HG03060 (cell line): ENCODE data around the gene GMDS.

Experiments
- ATAC-seq: cut with Tn5 transposase; IDR thresholded peaks from one replicate; pipeline ENCODE4 v1.9.1; 2021; ENCODE audit warnings: low read depth, moderate number of reproducible peaks; ENCODE audit not compliant: unreplicated experiment

The GMDS gene

GRCh38 chr6:1821513-1822183 is 423.8 kb downstream of the GMDS start:
- ATAC-seq = no peak

GRCh38 chr6:1821164-1821512 is 424.3 kb downstream of the GMDS start:
- ATAC-seq = no peak

GRCh38 chr6:1820714-1821113 is 424.7 kb downstream of the GMDS start:
- ATAC-seq = no peak

- no peak for ATAC-seq
These were observed 425.2 kb downstream of the GMDS start for GRCh38 chr6:1820165-1820564.

GRCh38 chr6:1819007-1819406 is 426.4 kb downstream of the GMDS start:
- ATAC-seq = no peak

- ATAC-seq = no peak
These were observed 428.2 kb downstream of the GMDS start for GRCh38 chr6:1817033-1817761.

GRCh38 chr6:1815827-1816452 is 429.5 kb downstream of the GMDS start:
- no peak for ATAC-seq

GRCh38 chr6:1814279-1814678 is 431.1 kb downstream of the GMDS start:
- ATAC-seq = no peak

- ATAC-seq = no peak
These were observed 432.9 kb downstream of the GMDS start for GRCh38 chr6:1812487-1812886.

- ATAC-seq = no peak
These were observed 433.4 kb downstream of the GMDS start for GRCh38 chr6:1812034-1812433.

- no peak for ATAC-seq
These were observed 434.5 kb downstream of the GMDS start for GRCh38 chr6:1810880-1811279.

- ATAC-seq = no peak
These were observed 436.0 kb downstream of the GMDS start for GRCh38 chr6:1809291-1809988.

GRCh38 chr6:1806935-1807334 is 438.5 kb downstream of the GMDS start:
- ATAC-seq = no peak

GRCh38 chr6:1802491-1803395 is 442.7 kb downstream of the GMDS start:
- no peak for ATAC-seq

GRCh38 chr6:1801401-1801800 is 444.0 kb downstream of the GMDS start:
- no peak for ATAC-seq

- ATAC-seq = no peak
These were observed 444.6 kb downstream of the GMDS start for GRCh38 chr6:1800845-1801244.

- ATAC-seq = no peak
These were observed 446.5 kb downstream of the GMDS start for GRCh38 chr6:1798965-1799325.

GRCh38 chr6:1798303-1798964 is 447.0 kb downstream of the GMDS start:
- no peak for ATAC-seq

GRCh38 chr6:1797801-1798200 is 447.6 kb downstream of the GMDS start:
- ATAC-seq = no peak
